Frontal cortex (tissue), 4 donors: ENCODE results near the gene TMEFF2. TPM values are rescaled to one million over a fixed set of nuclear protein-coding genes. Genes with fewer than 3 reads are reported as not detected.

ENCODE experiments used
- DNase-seq, 2 donors: peaks; one replicate each; pipeline ENCODE4 v3.0.0; 2012; ENCODE audit warnings: low spot score in 2 of 2
- FAIRE-seq: peaks from 2 replicates; lab custom pipeline; 2012; peaks lifted over from hg19 to GRCh38; lab: Jason Lieb, UNC
- total RNA-seq: library from RNA; depleted of rRNA; stranded (reverse); fragments of >200 nt; gene quantifications from one replicate; pipeline ENCODE4 v1.2.3, GENCODE V29; 2014
- donor health status: control.
- donor health status: control.
- donor health status: control.

The TMEFF2 gene
- total RNA-seq, 1 donor from 2014 or later = 37.5 TPM

DNA sequence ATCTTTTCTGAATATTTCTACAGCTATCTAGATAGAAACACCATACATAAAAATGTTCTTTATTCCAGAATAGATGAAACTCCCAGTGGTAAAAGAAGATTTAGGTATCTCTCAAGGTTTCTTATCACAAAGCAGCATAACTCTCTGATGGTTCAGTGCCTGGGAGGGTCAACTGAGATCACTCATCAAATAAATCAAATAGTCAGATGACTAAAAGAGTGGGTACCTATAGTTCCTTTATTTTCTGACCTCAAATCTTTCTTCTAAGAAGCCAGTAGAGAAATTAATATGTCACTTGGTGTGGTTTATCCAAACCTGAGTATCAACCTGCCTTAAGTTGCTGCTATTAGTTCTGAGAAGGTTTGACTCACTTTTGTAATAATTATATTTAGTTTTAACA, 120.9 kb downstream of the TMEFF2 start:
- no peak for FAIRE-seq
- no peak for DNase-seq

DNA sequence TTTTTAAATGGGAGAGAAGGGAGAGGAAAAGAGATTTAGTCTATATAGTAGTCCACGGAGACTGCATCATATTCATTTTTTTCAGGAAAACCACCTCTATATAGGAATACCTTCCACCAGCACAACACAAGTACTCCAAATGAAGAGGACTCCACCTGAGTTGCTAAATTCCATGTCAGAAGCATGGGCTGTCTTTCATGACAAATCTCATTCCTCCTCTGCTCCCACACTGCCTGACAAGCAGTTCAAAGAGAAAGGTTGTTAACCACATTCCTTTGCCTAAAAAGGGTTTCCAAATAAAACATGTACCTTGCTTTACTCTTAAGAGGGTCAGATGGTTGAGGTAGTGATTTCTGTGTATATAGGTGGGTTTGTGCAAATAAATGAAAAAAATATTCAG, 122.0 kb downstream of the TMEFF2 start:
- no peak for FAIRE-seq
- DNase-seq = no peak

DNA sequence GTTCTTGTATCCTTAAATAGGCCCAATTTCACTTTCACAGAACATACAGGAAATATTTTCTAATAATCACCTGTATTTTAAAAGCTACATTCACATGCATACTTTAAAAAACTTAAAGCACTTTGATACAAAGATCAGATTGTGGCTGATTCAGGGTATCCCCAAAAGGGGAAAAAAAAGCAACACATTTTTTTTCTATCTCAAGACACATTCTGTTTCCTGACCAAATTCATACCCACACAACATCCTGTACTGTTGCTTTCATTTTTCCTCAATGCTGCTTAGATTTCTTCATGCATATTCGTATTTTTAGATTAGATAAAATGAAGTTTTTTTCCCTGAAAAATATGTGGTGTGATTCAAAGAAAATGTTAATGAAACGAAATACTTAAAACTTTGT, 122.5 kb downstream of the TMEFF2 start:
- DNase-seq (no peak), FAIRE-seq (no peak)

DNA sequence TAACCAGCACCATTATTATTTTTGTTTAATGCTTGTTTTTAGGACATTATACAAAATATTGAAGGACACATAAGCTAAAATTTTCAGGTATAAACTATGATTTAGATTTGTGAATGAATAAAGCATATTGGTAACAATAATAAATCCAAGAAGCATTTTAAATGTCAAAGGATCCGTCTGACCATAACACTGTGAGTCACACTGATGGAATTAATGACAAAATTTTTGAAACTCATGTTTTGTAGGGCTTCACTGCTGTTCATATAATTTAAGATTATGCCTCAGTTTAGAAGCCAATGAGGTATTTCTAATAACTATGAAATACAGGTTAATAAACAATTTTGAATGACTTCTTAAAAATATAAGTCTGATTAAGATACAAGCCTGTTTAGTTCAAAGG, 124.6 kb downstream of the TMEFF2 start:
- FAIRE-seq (no peak), DNase-seq (no peak)

DNA sequence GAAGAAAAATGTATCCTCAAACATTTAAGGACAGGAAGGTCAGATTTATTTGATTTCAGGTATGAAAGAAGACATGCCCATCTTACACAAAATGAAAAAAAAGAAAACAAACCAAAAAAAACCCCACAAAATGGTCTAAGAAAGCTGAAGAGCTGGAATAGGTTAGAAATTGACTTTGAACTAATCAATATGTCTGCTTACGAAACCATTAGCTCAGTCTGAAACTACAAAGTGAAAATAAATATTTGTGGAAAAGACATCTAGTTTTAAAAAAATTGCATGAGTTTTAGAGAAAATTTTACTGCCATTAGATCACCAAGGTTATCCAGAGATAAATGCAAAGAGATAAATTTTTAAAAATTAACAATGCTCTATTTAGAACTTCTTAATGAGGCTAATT, 125.3 kb downstream of the TMEFF2 start:
- DNase-seq (no peak), FAIRE-seq (no peak)

DNA sequence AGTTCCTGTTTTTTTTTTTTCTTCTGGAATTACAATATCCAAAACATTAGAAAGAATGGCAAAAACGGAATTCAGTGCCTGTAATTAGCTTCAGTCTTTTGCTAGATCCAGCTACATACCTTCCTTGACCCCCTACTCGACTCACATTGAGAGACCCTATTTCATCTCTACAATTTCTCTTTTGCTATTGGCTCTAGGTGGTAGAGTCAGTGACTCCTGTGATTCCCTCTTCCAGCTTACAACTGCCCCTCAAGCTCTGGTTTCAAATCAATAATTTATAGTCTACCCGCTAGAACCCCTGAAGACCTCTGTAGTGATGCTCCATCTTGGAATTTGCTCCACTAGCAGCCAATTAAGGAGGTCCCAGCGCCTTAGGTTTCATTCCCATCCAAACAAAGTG, 125.8 kb downstream of the TMEFF2 start:
- FAIRE-seq = no peak

DNA sequence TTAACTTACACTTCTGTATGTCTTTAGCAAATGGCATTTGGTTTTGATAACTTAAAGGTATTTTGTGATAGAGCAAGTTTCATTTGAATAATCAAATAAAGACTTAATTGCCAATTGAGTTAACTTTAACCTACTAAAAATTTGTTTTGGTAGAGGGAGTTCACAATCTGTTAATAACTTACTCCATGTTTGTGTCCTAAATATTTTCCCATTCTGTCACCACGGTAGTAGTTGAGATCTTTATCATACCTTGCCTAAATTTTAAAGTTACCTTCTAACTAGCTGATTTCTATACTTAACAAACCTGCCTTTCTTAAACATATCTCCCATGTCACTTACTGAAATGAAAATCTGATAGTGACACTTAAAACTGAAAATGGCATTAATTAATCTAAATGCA, 127.1 kb downstream of the TMEFF2 start:
- FAIRE-seq = no peak
- DNase-seq = no peak

More for the DNA sequence above, 125.8 kb downstream of the TMEFF2 start:
- DNase-seq = no peak

DNA sequence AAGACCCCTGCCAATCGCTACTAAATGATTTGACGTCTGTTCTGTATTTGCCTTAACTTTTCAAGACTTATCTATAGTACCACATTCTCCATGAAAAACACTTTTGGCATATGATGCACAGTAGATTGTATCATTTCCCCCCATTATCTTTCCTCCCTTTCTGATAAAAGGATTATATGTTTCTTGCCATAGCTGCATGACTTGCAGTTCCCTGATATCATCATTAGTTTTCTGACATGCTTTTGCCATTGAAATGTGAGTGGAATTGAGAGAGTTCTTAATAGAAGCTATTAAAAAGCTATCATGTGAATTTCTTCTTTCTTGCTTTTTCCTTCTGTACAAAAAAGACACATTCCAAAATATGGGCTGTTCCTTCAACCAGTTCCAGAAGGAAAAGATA, 130.3 kb downstream of the TMEFF2 start:
- no peak for DNase-seq
- FAIRE-seq = no peak

DNA sequence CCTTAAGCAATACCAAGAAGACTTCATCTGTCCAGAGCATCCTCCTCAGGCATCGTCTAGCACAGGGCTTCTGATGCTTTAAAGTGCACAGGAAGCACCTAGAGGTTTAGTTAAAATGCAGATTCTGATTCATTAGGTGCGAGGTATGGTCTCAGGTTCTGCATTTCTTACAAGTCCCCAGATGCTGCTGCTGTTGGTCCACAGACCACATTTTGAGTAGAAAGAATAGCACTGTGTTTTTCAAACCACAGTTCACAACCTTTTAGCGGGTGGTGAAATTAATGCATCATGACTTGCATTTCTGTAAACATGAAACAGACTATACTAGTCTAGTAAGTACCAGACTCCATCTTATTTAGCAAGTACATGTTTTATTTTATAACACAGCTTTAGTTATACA, 134.6 kb downstream of the TMEFF2 start:
- no peak for DNase-seq
- no peak for FAIRE-seq

DNA sequence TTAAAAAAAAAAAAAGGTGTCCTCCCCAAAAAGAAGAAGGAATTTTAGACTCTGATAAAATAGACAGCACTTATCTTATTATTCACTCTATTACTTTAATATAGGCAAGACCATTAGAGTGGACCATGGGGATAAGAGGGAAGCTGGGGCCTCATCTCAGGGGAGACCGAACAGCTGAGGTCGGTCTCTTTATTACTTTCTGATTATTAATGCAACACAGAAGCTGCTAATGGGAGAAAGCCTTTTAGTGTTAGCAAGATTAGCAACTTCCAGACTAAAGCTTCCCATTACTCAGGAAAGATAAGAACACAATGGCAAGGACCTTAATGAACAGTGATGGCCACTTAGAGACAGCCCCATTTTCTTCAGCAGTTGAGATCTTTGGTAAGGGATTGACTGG, 135.5 kb downstream of the TMEFF2 start:
- DNase-seq (no peak), FAIRE-seq (no peak)

DNA sequence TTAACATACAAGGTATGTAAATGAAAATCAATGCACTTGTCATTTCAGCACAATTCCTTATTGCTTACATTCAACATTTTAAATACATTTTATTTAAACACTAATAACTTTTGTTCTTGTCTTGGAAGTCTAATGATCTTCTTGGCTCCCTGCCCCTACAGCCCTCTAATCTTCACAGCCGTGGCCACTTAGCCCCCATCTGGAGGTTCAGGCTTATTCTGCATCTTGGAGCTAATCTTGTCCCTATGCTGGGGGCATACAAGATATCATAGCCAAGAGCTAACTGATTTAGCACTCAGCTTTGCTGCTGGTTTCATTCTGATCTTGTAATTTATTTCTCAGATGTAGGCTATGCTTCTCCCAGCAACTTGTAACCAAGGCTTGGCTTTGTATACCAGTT, 140.8 kb downstream of the TMEFF2 start:
- DNase-seq (no peak), FAIRE-seq (no peak)

DNA sequence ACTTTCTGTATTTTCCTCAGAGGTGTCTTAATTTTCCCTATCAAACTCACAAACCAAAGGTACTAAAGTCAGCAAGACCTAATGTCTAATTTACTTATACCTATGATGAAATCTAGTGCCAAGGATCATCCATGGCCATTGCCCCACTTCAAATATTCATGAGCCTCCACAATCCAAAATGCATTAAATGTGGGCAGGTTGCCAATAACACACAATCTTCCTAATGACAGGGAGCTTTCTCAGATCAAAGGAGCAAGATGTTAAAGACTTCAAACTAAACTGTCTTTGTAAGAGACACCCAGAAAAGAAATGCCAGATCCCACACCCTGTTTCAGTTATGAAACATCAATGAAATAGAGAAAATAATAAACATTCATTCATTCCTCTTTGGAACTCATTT, 143.2 kb downstream of the TMEFF2 start:
- FAIRE-seq (no peak), DNase-seq (no peak)

DNA sequence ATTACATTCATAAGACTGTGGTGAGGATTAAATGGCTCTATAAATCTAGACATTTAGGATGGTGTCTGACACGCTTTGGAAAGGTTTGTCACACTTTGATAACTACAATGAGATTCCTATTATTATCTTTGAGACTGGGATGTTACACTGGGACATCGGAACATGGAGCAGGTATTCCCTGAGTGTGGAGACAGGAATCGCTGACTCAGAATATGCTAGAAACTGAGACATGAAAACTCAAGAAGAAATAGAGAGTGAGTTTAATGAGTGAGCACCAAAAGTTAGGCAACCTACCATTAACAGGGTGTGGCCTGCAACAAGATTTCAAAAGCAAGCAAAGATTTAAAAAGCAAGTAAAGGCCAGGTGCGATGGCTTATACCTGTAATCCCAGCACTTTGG, 145.4 kb downstream of the TMEFF2 start:
- no peak for FAIRE-seq
- no peak for DNase-seq

DNA sequence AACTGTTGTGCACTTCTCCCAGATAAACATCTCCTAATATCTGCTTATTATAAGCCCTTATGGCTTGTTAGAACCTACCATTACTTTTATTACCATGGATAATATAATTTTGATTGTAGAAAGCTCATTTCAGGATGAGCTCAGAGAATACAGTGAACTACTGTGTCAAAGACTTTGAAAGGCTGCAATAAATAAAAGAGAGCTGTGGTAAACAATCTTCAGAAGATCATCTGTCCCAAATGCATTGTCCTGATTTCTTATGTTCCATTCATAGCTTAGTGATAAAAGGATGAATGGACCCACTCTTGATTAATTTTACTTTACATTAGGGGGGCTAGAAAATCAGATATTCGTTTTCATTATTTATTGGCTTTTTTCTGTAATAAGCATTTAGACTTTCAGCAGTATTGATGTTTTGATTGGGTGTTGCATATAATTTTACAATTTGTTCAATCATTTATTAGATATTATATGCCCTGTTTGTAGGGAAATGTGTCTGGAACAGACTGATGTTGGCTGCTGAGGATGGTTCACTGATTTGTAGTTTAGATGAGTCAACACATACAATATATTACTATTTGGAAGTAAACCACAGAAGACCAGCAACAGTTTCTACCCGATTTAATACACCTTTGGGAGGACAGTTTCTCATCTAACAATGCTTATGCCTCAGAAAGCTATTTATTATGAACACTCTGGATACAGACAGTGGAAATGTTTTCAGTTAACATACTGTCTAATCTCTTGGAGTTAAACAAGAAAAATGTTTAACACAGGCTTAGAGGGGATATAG, 147.2 kb downstream of the TMEFF2 start:
- no peak for FAIRE-seq
- DNase-seq = no peak

DNA sequence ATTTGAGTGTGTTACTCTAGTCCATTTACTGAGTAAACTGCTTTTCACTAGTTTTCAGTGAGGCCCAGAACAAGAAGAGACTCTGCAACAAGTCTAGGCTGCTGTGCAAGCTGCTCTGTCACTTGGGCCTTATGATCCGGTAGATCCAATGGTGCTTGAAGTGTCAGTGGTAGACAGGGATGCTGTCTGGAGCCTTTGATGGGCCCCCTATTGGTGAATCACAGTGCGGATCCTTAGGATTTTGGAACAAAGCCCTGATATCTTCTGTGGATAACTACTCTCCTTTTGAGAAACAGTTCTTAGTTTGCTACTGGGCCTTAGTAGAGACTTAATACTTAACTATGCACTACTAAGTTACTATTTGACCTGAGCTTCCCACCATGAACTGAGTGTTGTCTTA, 150.2 kb downstream of the TMEFF2 start:
- DNase-seq = no peak
- no peak for FAIRE-seq

DNA sequence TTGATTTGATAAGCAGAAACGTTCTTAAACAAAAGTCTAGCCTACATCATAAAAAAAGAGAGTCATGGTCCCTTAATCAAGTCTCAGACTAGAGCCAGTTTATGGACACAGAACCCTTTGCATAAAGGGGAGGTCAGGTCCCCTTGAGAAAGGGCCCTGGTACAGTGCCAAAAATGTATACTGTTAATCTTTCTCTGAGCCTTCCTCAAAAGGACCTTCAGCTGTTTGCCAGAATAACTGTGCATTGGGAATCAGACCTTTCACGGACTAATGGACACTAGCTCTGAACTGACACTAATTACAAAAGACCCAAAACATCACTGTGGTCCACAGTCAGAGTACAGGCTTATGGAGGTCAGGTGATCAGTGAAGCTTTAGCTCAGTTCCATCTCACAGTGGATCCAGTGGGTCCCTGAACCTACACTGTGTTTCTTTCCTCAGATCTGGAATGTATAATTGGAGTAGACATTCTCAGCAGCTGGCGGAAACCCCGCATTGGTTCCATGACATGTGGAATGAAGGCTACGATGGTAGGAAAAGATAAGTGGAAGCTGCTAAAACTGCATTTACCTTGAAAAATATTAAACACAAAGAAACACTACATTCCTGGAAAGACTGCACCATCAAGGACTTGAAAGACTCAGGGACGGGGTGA, 151.4 kb downstream of the TMEFF2 start:
- no peak for DNase-seq
- no peak for FAIRE-seq

DNA sequence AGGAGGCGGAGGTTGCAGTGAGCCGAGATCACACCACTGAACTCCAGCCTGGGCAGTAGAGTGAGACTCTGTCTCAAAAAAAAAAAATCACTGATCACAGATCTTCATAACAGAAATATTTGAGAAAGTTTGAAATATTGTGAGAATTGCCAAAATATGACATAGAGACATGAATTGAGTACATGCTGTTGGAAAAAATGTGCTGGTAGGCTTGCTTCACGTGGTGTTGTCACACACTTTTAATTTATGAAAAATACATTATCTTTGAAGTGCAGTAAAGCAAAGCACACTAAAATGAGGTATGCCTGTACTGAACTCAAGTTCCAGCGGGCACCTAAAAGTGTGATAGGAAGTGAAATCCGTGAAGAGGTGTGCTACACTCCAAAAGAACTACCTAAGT, 152.6 kb downstream of the TMEFF2 start:
- DNase-seq = no peak
- FAIRE-seq = no peak

DNA sequence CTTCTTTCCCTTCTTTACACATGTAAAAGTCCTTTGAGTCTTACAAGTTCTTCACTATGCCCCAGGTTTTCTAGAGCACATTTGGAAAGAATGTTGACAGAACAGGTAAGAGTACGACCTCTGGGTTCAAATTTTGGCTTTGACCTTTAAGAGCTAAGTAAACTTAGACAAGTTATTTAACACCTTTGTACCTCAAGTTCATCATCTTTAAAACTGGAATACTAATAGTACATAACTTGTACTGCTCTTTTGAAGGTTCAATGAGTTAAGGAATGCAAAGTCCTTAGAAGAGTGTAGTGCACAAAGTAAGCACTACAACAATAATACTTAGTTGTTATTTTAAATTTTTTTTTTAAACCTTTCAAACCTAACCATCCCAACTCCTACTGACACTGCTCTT, 156.6 kb downstream of the TMEFF2 start:
- FAIRE-seq = no peak
- no peak for DNase-seq

DNA sequence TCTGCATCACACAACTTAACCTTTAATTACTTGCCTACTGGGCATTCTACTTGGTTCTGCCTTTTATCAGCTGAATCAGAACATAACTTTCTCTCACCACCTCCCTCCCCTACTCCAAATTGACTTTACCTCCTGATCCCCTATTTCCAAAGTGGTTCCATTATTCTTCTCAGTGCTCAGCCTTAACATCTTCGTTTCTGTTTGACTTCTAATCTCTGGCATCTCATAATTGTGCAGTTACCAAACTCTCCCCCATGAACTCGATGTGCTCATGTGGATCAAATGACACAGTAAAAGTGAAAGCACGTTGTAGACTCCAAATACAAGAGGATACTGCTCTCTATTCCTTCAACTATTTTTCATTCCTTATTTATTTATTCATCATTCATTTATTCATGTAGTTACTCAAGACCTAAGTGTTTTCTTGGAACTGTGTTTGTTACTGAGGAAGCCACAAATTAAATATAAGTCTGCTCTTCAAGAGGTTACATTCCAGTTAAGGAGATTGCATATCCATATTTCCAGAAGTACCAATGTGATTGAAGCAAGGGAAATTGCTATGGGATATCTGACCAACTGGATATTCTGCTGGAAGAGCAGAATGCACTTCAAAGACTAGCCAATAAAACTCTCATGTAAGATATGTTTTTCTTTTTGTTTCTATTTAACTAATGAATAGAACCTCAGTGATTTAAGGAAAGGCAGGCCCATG, 158.8 kb downstream of the TMEFF2 start:
- FAIRE-seq (no peak), DNase-seq (no peak)

DNA sequence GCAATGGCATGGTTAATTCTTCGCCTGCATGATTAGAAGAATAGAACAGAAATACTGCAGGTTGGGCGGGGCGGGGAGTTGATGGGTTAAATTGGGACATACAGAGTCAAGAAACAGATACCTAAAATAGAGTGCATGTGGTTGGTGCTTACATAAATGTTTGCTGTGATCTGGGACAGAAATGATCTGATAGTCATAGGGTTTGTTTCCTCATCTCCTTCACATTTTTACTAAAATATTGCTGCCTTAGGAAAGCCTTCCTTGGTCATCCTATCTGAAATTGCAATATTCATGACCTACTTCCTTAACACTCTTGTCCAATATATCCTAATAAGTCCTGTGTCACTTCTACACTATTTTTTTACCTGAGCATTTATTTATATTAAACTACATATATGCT, 163.9 kb downstream of the TMEFF2 start:
- DNase-seq = no peak
- FAIRE-seq = no peak

DNA sequence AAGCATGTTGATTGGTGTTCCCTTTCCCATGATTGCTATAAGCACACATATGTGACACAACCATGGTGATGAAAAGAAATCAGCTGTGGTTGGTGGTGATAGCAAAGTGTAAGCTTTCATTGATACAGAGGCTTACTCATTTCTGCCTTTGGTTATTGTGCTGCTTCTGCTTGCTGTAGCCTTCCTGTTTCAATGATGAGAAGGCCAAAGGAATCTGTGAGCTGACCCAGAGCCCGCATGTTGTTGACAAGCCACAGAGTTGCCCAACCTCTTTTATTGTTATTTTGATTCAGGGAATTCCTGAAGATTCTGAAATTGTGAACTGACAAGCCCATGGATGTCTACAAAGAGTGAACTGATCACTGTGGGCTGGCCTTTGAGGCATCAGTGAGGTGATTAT, 164.4 kb downstream of the TMEFF2 start:
- no peak for FAIRE-seq
- no peak for DNase-seq
